Neural cell (in vitro differentiated cells): ENCODE measurements around the gene OR13G1. TPM values are rescaled to one million over a fixed set of nuclear protein-coding genes. Genes with fewer than 3 reads are reported as not detected.
"Not testable (repeated sequence)": the region's sequence is repeated elsewhere in the genome, so short reads cannot be mapped to it uniquely, and the experiment has no call there.

Experiments used
- H2AFZ ChIP-seq: fragments of 200-600, 300-800 bp; sonication (generic), shearing (Covaris generic); 2 replicates; pipeline ENCODE4 v1.6.0; 2014; ENCODE audit warnings: low read depth, mild to moderate bottlenecking, antibody characterized with exemption, low read length, moderate library complexity
- H3F3A ChIP-seq: fragments of 200-600 bp; shearing (Covaris generic); 2 replicates; pipeline ENCODE4 v1.6.1; 2016; ENCODE audit warnings: mild to moderate bottlenecking, moderate library complexity, mixed read lengths, antibody characterized with exemption, low read length; ENCODE audit not compliant: insufficient read depth, poor library complexity, severe bottlenecking
- H3K27ac ChIP-seq: fragments of 200-600, 300-800 bp; sonication (generic), shearing (Covaris generic); 2 replicates; pipeline ENCODE4 v1.5.1; 2014; ENCODE audit warnings: mild to moderate bottlenecking, low read length, moderate library complexity
- H3K27me3 ChIP-seq: fragments of 300-800, 200-600 bp; sonication (generic), shearing (Covaris generic); 2 replicates; pipeline ENCODE4 v1.6.0; 2014; ENCODE audit warnings: mild to moderate bottlenecking, low read depth, low read length, moderate library complexity; ENCODE audit not compliant: insufficient read depth
- H3K36me3 ChIP-seq: fragments of 300-800, 200-600 bp; sonication (generic), shearing (Covaris generic); 2 replicates; pipeline ENCODE4 v1.5.1; 2014; ENCODE audit warnings: mild to moderate bottlenecking, antibody characterized with exemption, low read length, moderate library complexity; ENCODE audit not compliant: insufficient read depth
- H3K4me2 ChIP-seq: fragments of 300-800, 200-600 bp; sonication (generic), shearing (Covaris generic); 2 replicates; pipeline ENCODE4 v1.6.0; 2014; ENCODE audit warnings: mild to moderate bottlenecking, low read length
- H3K4me3 ChIP-seq: fragments of 300-800, 200-600 bp; sonication (generic), shearing (Covaris generic); 2 replicates; pipeline ENCODE4 v1.5.1; 2014; ENCODE audit warnings: mild to moderate bottlenecking, low read length, moderate library complexity
- H3K79me2 ChIP-seq: fragments of 200-600 bp; shearing (Covaris generic); replicated peaks from 2 replicates; pipeline ENCODE4 v1.6.0; 2014; ENCODE audit warnings: mild to moderate bottlenecking, low read length, moderate library complexity; ENCODE audit not compliant: insufficient read depth
- H3K9ac ChIP-seq: fragments of 300-800, 200-600 bp; sonication (generic), shearing (Covaris generic); 2 replicates; pipeline ENCODE4 v1.6.1; 2016; ENCODE audit warnings: mild to moderate bottlenecking, low read length, mixed read lengths
- H3K9me2 ChIP-seq: fragments of 200-600 bp; shearing (Covaris generic); 2 replicates; pipeline ENCODE4 v1.6.1; 2016; ENCODE audit warnings: mild to moderate bottlenecking, low read length, mixed read lengths; ENCODE audit not compliant: insufficient read depth
- H3K9me3 ChIP-seq: fragments of 200-600, 300-800 bp; sonication (generic), shearing (Covaris generic); 2 replicates; pipeline ENCODE4 v1.6.1; 2016; ENCODE audit warnings: mild to moderate bottlenecking, mixed run types, low read length, moderate library complexity, mixed read lengths
- H4K20me1 ChIP-seq: fragments of 200-600 bp; shearing (Covaris generic); 2 replicates; pipeline ENCODE4 v1.6.1; 2016; ENCODE audit warnings: mild to moderate bottlenecking, mixed run types; ENCODE audit not compliant: insufficient read depth
- EZH2 ChIP-seq: fragments of 200-600, 300-800 bp; shearing (Covaris generic), sonication (generic); IDR thresholded peaks from 2 replicates; pipeline ENCODE4 v1.6.1; 2014; ENCODE audit warnings: antibody characterized with exemption, low read length, borderline replicate concordance, mild to moderate bottlenecking; ENCODE audit not compliant: insufficient read depth, poor library complexity, severe bottlenecking
- MXI1 ChIP-seq: fragments of 450-650 bp; conservative IDR thresholded peaks from 2 replicates; pipeline ENCODE4 v1.6.1; 2014; ENCODE audit warnings: antibody characterized with exemption, mild to moderate bottlenecking; ENCODE audit not compliant: poor library complexity, severe bottlenecking
- POLR2AphosphoS5 ChIP-seq: IDR thresholded peaks from 2 replicates; pipeline ENCODE4 v1.6.1; 2012
- RAD21 ChIP-seq: fragments of 450-650 bp; conservative IDR thresholded peaks from 2 replicates; pipeline ENCODE4 v1.6.1; 2014; ENCODE audit warnings: antibody characterized with exemption, mild to moderate bottlenecking, moderate library complexity
- SMC3 ChIP-seq: fragments of 450-650 bp; conservative IDR thresholded peaks from 2 replicates; pipeline ENCODE4 v1.6.1; 2014; ENCODE audit warnings: antibody characterized with exemption, mild to moderate bottlenecking, moderate library complexity; ENCODE audit not compliant: poor library complexity
- TAF1 ChIP-seq: IDR thresholded peaks from 2 replicates; pipeline ENCODE4 v1.6.1; 2012; ENCODE audit warnings: low read depth
- polyA plus RNA-seq: library from polyadenylated mRNA; depleted of rRNA; stranded (reverse); fragments of >200 nt; gene quantifications from 2 replicates; pipeline ENCODE4 v1.2.3, GENCODE V29; 2014
- TF ChIP-seq, protein P1 (sequence below): fragments of 450-650 bp; IDR thresholded peaks from 2 replicates; pipeline ENCODE4 v1.5.1; 2014; ENCODE audit warnings: antibody characterized with exemption, mild to moderate bottlenecking, moderate library complexity; ENCODE audit not compliant: poor library complexity, severe bottlenecking

OR13G1 gene
- polyA plus RNA-seq, 1 donor from 2014 or later = not detected

DNA sequence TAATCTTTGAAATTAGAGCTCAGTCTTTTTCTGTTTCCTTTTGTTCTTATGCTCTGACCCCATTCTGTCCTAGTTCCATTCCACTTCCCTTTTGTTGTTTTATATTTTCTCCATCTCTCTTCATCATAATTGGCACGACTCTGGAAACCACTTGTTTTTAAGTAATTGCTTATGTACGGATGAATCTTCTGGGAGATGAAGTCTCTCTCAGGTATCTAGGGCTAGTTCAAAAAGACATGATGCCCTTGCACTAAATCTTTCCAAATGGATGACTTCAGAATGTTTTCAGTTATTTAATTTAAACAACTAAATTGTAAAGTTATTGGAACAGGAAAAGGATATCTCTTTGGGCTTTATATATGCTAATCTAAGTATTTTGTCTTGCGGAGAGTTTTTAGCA lies 37.0 kb upstream of the OR13G1 start, which contains the start of gene OR6F1:
Gene OR6F1, minus strand, starts transcription at position 101 of the 400 bp plus-strand sequence. CDS start 3,891 bp downstream, outside the sequence.
- Histone ChIP-seq H3K27me3 (no peaks in the 10 kb centered on the region), H3K27ac (no peak within 1 kb of the TSS), H3K4me3 (no peak within 1 kb of the TSS), H3K9ac (no peak within 1 kb of the TSS), H2AFZ (no peak within 1 kb of the TSS), H3F3A (no peaks in the 10 kb centered on the region), H3K36me3 (no peaks in the 10 kb centered on the region), H3K4me2 (no peak within 1 kb of the TSS), H3K79me2 (no peaks in the 10 kb centered on the region), H4K20me1 (no peaks in the 10 kb centered on the region), H3K9me3 (no peaks in the 10 kb centered on the region), H3K9me2 (no peaks in the 10 kb centered on the region)
- no peak for TF ChIP-seq RAD21

DNA sequence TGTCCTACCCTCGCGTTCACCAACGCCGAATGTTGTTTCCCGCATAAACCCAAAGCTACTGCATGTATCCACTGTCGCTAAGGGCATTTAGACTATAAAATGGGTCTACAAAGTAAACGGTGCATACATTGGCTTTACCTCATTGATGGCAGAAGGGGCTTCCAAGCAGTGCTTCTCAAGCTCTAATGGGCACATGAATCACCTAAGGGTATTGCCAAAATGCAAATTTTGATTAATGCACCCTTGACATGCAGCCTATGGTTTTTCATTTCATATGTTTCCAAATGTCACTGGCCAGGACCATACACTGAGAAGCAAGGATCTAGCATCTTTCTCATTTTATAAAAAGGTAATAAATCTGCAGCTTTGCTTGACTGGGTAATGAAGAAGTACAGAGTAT lies 34.2 kb upstream of the OR13G1 start:
- Histone ChIP-seq H3K4me2 (no peak overlapping the region), H3K27me3 (no peaks in the 10 kb centered on the region), H3K79me2 (no peaks in the 10 kb centered on the region), H2AFZ (no peak overlapping the region), H3K9me3 (no peaks in the 10 kb centered on the region), H3K9ac (no peak overlapping the region), H3K4me3 (no peak overlapping the region), H3K36me3 (no peaks in the 10 kb centered on the region), H4K20me1 (no peaks in the 10 kb centered on the region), H3K9me2 (no peaks in the 10 kb centered on the region), H3F3A (no peaks in the 10 kb centered on the region), H3K27ac (no peak overlapping the region)
- TF ChIP-seq MXI1 (no peak), POLR2AphosphoS5 (no peak)

DNA sequence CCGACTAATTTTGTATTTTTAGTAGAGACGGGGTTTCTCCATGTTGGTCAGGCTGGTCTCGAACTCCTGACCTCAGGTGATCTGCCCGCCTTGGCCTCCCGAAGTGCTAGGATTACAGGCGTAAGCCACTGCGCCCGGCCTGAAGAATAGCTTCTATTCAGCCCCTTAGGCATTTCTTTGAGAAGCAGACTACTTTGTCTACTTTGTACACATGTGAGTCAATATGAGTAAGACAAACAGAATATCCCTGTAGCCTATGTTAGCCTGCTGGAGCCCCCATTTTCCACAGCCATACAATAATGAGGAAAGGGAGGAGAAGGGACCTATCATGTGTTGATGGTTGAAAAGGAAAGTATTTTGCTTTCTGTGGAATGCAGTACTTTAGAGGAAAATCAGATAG lies 31.1 kb upstream of the OR13G1 start:
- not testable (repeated sequence) for H3K27ac ChIP-seq, H3K27me3 ChIP-seq, H3K4me2 ChIP-seq, H3K9ac ChIP-seq, H3K9me3 ChIP-seq, H3F3A ChIP-seq, H3K9me2 ChIP-seq, H2AFZ ChIP-seq, H3K79me2 ChIP-seq, H4K20me1 ChIP-seq, H3K36me3 ChIP-seq, H3K4me3 ChIP-seq

DNA sequence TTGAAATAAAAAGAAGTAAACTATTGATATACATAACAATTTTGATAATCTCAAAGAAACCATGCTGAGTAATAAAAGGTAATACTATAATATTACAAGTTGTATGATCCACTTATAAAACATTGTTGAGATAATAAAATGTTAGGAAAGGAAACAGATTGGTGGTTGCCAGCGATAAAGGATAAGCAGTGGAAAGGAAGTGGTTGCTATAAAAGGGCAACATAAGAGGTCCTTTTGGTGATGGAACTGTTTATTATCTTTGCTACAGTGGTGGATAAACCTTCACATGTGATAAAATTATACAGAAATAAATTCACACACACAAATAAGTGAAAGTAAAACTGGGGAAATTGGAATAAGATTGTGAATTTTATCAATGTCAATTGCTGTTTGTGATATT lies 21.8 kb upstream of the OR13G1 start:
- TF ChIP-seq, protein P1, sequence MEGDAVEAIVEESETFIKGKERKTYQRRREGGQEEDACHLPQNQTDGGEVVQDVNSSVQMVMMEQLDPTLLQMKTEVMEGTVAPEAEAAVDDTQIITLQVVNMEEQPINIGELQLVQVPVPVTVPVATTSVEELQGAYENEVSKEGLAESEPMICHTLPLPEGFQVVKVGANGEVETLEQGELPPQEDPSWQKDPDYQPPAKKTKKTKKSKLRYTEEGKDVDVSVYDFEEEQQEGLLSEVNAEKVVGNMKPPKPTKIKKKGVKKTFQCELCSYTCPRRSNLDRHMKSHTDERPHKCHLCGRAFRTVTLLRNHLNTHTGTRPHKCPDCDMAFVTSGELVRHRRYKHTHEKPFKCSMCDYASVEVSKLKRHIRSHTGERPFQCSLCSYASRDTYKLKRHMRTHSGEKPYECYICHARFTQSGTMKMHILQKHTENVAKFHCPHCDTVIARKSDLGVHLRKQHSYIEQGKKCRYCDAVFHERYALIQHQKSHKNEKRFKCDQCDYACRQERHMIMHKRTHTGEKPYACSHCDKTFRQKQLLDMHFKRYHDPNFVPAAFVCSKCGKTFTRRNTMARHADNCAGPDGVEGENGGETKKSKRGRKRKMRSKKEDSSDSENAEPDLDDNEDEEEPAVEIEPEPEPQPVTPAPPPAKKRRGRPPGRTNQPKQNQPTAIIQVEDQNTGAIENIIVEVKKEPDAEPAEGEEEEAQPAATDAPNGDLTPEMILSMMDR = no peak
- no peak for TF ChIP-seq TAF1
- no peak for TF ChIP-seq SMC3
- no peak for TF ChIP-seq EZH2
- no peaks in the 10 kb centered on the region for H3K9me3 ChIP-seq
- no peaks in the 10 kb centered on the region for H3F3A ChIP-seq

More for the DNA sequence above, 21.8 kb upstream of the OR13G1 start:
- Histone ChIP-seq H3K27ac (no peak overlapping the region), H4K20me1 (no peaks in the 10 kb centered on the region), H3K4me3 (no peak overlapping the region), H3K79me2 (no peaks in the 10 kb centered on the region), H3K9me2 (no peaks in the 10 kb centered on the region), H3K36me3 (no peaks in the 10 kb centered on the region), H3K27me3 (no peaks in the 10 kb centered on the region), H3K9ac (no peak overlapping the region), H3K4me2 (no peak overlapping the region), H2AFZ (no peak overlapping the region)
